Stimulated activated naive B cell treated with anti-CD40 and anti-IgM and Interleukin-4, amounts not matched to agents 10 μg/mL and 1 μg/mL and 100 μg/mL, for 72 hours (primary cell): Measurements from ENCODE around the gene RPS19.

Experiments used
- ATAC-seq, 2 donors: fragments of 150-1000 bp; cut with Tn5 transposase; replicated peaks; 2 replicates each; pipeline ENCODE4 v1.10.0; 2021; ENCODE audit warnings: moderate library complexity in 1 of 2
- DNase-seq: peaks from one replicate; pipeline ENCODE4 v3.0.0; 2021
- H3K27ac Mint-ChIP-seq: one replicate; pipeline ENCODE4 v1.8.0; 2022; ENCODE audit warnings: mild to moderate bottlenecking, mixed read lengths
- H3K27me3 Mint-ChIP-seq, 2 donors: one replicate each; pipeline ENCODE4 v1.8.0; 2022; ENCODE audit warnings: mixed read lengths in 2 of 2
- H3K36me3 Mint-ChIP-seq, 2 donors: one replicate each; pipeline ENCODE4 v1.8.0; 2022; ENCODE audit warnings: mixed read lengths in 2 of 2, mild to moderate bottlenecking in 1 of 2
- H3K4me1 Mint-ChIP-seq, 2 donors: one replicate each; pipeline ENCODE4 v1.8.0; 2022; ENCODE audit warnings: mixed read lengths in 2 of 2, mild to moderate bottlenecking in 1 of 2
- H3K4me3 Mint-ChIP-seq, 2 donors: one replicate each; pipeline ENCODE4 v1.8.0; 2022; ENCODE audit warnings: mild to moderate bottlenecking in 2 of 2, mixed read lengths in 2 of 2, moderate library complexity in 1 of 2
- H3K9me3 Mint-ChIP-seq, 2 donors: one replicate each; pipeline ENCODE4 v1.8.0; 2022; ENCODE audit warnings: mixed read lengths in 2 of 2, mild to moderate bottlenecking in 1 of 2

Gene RPS19

GRCh38 chr19:41847351-41848105, 12.5 kb upstream of the RPS19 start:
- Mint-ChIP-seq H3K4me1 (no peaks in the 10 kb centered on the region), H3K9me3 (peaks cover 5 to 9% of the 10 kb centered on the region in 2 donors), H3K4me3 (no peak overlapping the region), H3K27ac (no peak overlapping the region), H3K36me3 (peaks cover 0 to 8% of the 10 kb centered on the region in 2 donors), H3K27me3 (peaks cover 15 to 16% of the 10 kb centered on the region in 2 donors)
- ATAC-seq (no peak), DNase-seq (no peak)

GRCh38 chr19:41848666-41849065, 11.4 kb upstream of the RPS19 start:
- H3K27me3 Mint-ChIP-seq, result peaks cover 11 to 13% of the 10 kb centered on the region in 2 donors
- H3K4me3 Mint-ChIP-seq, result no peak overlapping the region
- DNase-seq, result no peak
- peaks cover under 1 to 3% of the 10 kb centered on the region in 2 donors for H3K4me1 Mint-ChIP-seq
- H3K27ac Mint-ChIP-seq, result peak overlapping the region; percentile 33
- no peak for ATAC-seq
- peaks cover 5 to 7% of the 10 kb centered on the region in 2 donors for H3K9me3 Mint-ChIP-seq
- peaks cover 0 to 6% of the 10 kb centered on the region in 2 donors for H3K36me3 Mint-ChIP-seq

GRCh38 chr19:41849067-41849466, 11.0 kb upstream of the RPS19 start:
- H3K27ac Mint-ChIP-seq, result no peak overlapping the region
- peaks cover 3% of the 10 kb centered on the region in 2 donors for H3K9me3 Mint-ChIP-seq
- peaks cover 0 to 2% of the 10 kb centered on the region in 2 donors for H3K36me3 Mint-ChIP-seq
- no peak overlapping the region for H3K4me3 Mint-ChIP-seq
- no peak for ATAC-seq
- DNase-seq, result no peak
- peaks cover 2 to 5% of the 10 kb centered on the region in 2 donors for H3K4me1 Mint-ChIP-seq
- peaks cover 7 to 9% of the 10 kb centered on the region in 2 donors for H3K27me3 Mint-ChIP-seq

GRCh38 chr19:41850381-41850780, 9.7 kb upstream of the RPS19 start:
- ATAC-seq (no peak), DNase-seq (no peak)
- Mint-ChIP-seq H3K4me3 (no peak overlapping the region), H3K9me3 (no peaks in the 10 kb centered on the region), H3K27me3 (peaks cover 4 to 7% of the 10 kb centered on the region in 2 donors), H3K36me3 (no peaks in the 10 kb centered on the region), H3K27ac (no peak overlapping the region), H3K4me1 (peaks cover 2 to 5% of the 10 kb centered on the region in 2 donors)

- Mint-ChIP-seq H3K27me3 (no peaks in the 10 kb centered on the region), H3K9me3 (no peaks in the 10 kb centered on the region), H3K4me3 (no peak overlapping the region), H3K4me1 (peaks cover 2 to 5% of the 10 kb centered on the region in 2 donors), H3K27ac (no peak overlapping the region), H3K36me3 (no peaks in the 10 kb centered on the region)
- DNase-seq (no peak), ATAC-seq (no peak)
Measured at GRCh38 chr19:41851456-41851855, 8.6 kb upstream of the RPS19 start.

- no peak for ATAC-seq
- no peaks in the 10 kb centered on the region for H3K27me3 Mint-ChIP-seq
Measured at GRCh38 chr19:41853344-41853743, 6.7 kb upstream of the RPS19 start.

GRCh38 chr19:41853768-41854167, 6.3 kb upstream of the RPS19 start:
- Mint-ChIP-seq H3K27me3 (no peaks in the 10 kb centered on the region), H3K4me3 (no peak overlapping the region), H3K27ac (no peak overlapping the region), H3K36me3 (no peaks in the 10 kb centered on the region), H3K4me1 (peaks cover 2 to 5% of the 10 kb centered on the region in 2 donors), H3K9me3 (no peaks in the 10 kb centered on the region)
- DNase-seq (no peak), ATAC-seq (peak; percentile 29)

More at GRCh38 chr19:41853344-41853743, 6.7 kb upstream of the RPS19 start:
- Mint-ChIP-seq H3K9me3 (no peaks in the 10 kb centered on the region), H3K4me1 (peaks cover 2 to 5% of the 10 kb centered on the region in 2 donors), H3K36me3 (no peaks in the 10 kb centered on the region), H3K4me3 (no peak overlapping the region), H3K27ac (no peak overlapping the region)
- DNase-seq, result no peak

- H3K9me3 Mint-ChIP-seq, result no peaks in the 10 kb centered on the region
- peaks cover 35 to 39% of the 10 kb centered on the region in 2 donors for H3K36me3 Mint-ChIP-seq
- H3K4me1 Mint-ChIP-seq, result peaks cover 23 to 38% of the 10 kb centered on the region in 2 donors
- peak overlapping the region; percentile 85 to 92 for H3K4me3 Mint-ChIP-seq
- ATAC-seq (no peak), DNase-seq (no peak)
- H3K27me3 Mint-ChIP-seq, result no peaks in the 10 kb centered on the region
- peak overlapping the region; percentile 98 for H3K27ac Mint-ChIP-seq
Measured at GRCh38 chr19:41859213-41859617, 840 bp upstream of the RPS19 start.

- H3K27ac Mint-ChIP-seq, result peak overlapping the region; percentile 98
- no peaks in the 10 kb centered on the region for H3K27me3 Mint-ChIP-seq
- H3K4me3 Mint-ChIP-seq, result peak overlapping the region; percentile 85 to 92
- peaks cover 29 to 49% of the 10 kb centered on the region in 2 donors for H3K4me1 Mint-ChIP-seq
- peaks cover 45 to 48% of the 10 kb centered on the region in 2 donors for H3K36me3 Mint-ChIP-seq
- H3K9me3 Mint-ChIP-seq, result no peaks in the 10 kb centered on the region
- DNase-seq (no peak), ATAC-seq (no peak)
Measured at GRCh38 chr19:41860419-41861115, 512 bp downstream of the RPS19 start.

- Mint-ChIP-seq H3K27me3 (no peaks in the 10 kb centered on the region), H3K36me3 (peaks cover 49 to 52% of the 10 kb centered on the region in 2 donors), H3K27ac (peak overlapping the region; percentile 98), H3K9me3 (no peaks in the 10 kb centered on the region), H3K4me1 (peaks cover 31 to 54% of the 10 kb centered on the region in 2 donors), H3K4me3 (peak overlapping the region; percentile 85 to 92)
- no peak for DNase-seq
- ATAC-seq, result no peak
Measured at GRCh38 chr19:41861116-41861768, 1.2 kb downstream of the RPS19 start.

GRCh38 chr19:41861846-41862245, 1.8 kb downstream of the RPS19 start:
- no peak for DNase-seq
- H3K27ac Mint-ChIP-seq, result peak overlapping the region; percentile 98
- peaks cover 51 to 55% of the 10 kb centered on the region in 2 donors for H3K36me3 Mint-ChIP-seq
- H3K9me3 Mint-ChIP-seq, result no peaks in the 10 kb centered on the region
- peaks cover 33 to 60% of the 10 kb centered on the region in 2 donors for H3K4me1 Mint-ChIP-seq
- H3K27me3 Mint-ChIP-seq, result no peaks in the 10 kb centered on the region
- H3K4me3 Mint-ChIP-seq, result peak overlapping the region; percentile 85 to 92
- ATAC-seq, result no peak

GRCh38 chr19:41862445-41862986, 2.5 kb downstream of the RPS19 start:
- no peaks in the 10 kb centered on the region for H3K9me3 Mint-ChIP-seq
- peak overlapping the region; percentile 89 for H3K27ac Mint-ChIP-seq
- no peak for DNase-seq
- peaks cover 51 to 55% of the 10 kb centered on the region in 2 donors for H3K36me3 Mint-ChIP-seq
- H3K4me3 Mint-ChIP-seq, result peak overlapping the region; percentile 85 to 92
- H3K4me1 Mint-ChIP-seq, result peaks cover 33 to 61% of the 10 kb centered on the region in 2 donors
- ATAC-seq, result no peak
- H3K27me3 Mint-ChIP-seq, result no peaks in the 10 kb centered on the region

GRCh38 chr19:41863209-41863931, 3.3 kb downstream of the RPS19 start:
- peak overlapping the region; percentile 89 for H3K27ac Mint-ChIP-seq
- DNase-seq (no peak), ATAC-seq (no peak)
- peaks cover 58 to 62% of the 10 kb centered on the region in 2 donors for H3K36me3 Mint-ChIP-seq
- peaks cover 40 to 69% of the 10 kb centered on the region in 2 donors for H3K4me1 Mint-ChIP-seq
- no peaks in the 10 kb centered on the region for H3K9me3 Mint-ChIP-seq
- no peaks in the 10 kb centered on the region for H3K27me3 Mint-ChIP-seq
- peak overlapping the region; percentile 85 to 92 for H3K4me3 Mint-ChIP-seq
